Measurements from ENCODE around the gene WRAP73.

The WRAP73 gene

GRCh38 chr1:3669971-3670431 is 20.1 kb upstream of the WRAP73 start:
- TF ChIP-seq CTCF (IDR thresholded peaks at IDR 0.05), result no peak

- TF ChIP-seq CTCF (IDR thresholded peaks at IDR 0.05), result no peak
Observed at GRCh38 chr1:3669421-3669821, 19.5 kb upstream of the WRAP73 start.

- TF ChIP-seq CTCF (IDR thresholded peaks at IDR 0.05), result no peak
Observed at GRCh38 chr1:3668585-3669300, 18.8 kb upstream of the WRAP73 start.

GRCh38 chr1:3668148-3668547 is 18.2 kb upstream of the WRAP73 start:
- no peak for TF ChIP-seq CTCF (IDR thresholded peaks at IDR 0.05)

GRCh38 chr1:3664700-3665375 is 14.9 kb upstream of the WRAP73 start:
- no peak for TF ChIP-seq CTCF (IDR thresholded peaks at IDR 0.05)

GRCh38 chr1:3663999-3664699 is 14.2 kb upstream of the WRAP73 start:
- TF ChIP-seq CTCF (IDR thresholded peaks at IDR 0.05), result no peak

- no peak for TF ChIP-seq CTCF (IDR thresholded peaks at IDR 0.05)
Observed at GRCh38 chr1:3662080-3662671, 12.3 kb upstream of the WRAP73 start.
